ENCODE results near the gene SLC22A12.

Gene SLC22A12

DNA sequence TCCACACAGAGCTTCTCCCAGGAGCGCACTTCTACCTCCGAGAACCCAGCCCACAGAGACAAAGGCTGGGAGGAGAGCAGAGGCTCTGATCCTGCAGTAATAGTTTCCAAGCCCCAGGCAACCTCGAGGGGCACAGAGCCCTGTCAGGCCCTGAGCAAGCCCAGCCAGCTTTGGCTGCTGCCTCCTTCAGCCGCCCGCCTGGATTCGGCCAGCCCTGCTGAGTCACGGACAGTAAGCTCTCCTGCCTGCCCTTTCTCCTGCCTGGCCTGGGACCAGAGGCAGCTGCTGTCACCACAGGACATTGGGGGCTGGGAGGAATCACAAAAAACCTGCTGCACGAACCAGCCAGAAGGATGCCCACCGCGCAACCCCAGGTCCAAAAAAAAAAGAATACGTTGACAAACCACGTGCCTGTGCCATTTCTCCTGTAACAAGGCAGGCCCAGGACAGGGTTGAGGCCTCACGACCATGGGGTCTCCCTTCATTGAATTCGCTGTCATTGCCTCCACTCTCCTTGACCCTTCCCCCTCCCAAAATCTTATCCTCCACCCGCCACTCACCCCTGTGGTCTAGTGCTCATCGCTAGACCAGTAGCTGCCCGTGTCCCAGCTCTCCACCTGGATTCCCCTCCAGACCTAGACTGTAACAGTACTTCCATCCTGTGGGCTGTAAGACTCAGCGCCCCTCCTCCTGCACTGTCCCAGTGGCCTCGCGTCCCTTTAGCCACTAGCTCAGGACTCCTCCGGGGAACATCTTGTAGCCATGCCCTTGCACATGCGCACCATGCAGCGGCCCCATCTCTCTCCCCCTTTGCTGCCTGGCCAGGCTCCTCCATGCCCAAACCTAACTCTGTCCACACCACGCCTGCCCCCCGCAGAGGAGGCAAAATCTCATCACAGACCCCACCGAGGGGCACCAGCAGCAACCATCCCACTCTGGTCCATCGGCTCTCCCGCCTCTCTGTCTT, 7.4 kb upstream of the SLC22A12 start:
- TF ChIP-seq, protein P1, sequence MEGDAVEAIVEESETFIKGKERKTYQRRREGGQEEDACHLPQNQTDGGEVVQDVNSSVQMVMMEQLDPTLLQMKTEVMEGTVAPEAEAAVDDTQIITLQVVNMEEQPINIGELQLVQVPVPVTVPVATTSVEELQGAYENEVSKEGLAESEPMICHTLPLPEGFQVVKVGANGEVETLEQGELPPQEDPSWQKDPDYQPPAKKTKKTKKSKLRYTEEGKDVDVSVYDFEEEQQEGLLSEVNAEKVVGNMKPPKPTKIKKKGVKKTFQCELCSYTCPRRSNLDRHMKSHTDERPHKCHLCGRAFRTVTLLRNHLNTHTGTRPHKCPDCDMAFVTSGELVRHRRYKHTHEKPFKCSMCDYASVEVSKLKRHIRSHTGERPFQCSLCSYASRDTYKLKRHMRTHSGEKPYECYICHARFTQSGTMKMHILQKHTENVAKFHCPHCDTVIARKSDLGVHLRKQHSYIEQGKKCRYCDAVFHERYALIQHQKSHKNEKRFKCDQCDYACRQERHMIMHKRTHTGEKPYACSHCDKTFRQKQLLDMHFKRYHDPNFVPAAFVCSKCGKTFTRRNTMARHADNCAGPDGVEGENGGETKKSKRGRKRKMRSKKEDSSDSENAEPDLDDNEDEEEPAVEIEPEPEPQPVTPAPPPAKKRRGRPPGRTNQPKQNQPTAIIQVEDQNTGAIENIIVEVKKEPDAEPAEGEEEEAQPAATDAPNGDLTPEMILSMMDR (IDR thresholded peaks at IDR 0.05; ENCODE audit: control insufficient read depth, insufficient read depth, low read depth, low read length, missing control alignments): no peak

DNA sequence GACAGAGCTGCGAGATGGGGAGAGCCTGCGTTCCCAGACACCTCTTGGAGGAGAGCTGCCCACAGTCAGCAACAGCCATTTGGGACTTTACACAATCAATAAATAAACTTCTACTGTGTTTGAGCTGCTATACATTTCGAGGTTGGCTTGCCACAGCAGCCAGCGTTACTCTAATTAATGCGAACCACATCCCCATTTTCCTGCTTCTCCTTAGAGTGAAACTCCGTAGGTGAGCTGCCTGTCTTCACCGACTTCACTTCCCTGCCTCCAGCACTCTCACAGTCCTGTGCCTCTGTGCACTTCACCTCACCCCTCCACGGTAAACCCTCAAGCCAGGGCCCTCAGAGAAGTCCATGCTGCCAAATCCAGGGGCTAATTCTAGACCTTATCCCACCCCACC, 5.9 kb upstream of the SLC22A12 start:
- no peak for DNase-seq (ENCODE audit: low read depth)
- no peak overlapping the region for H3K4me3 ChIP-seq (ENCODE audit: control insufficient read depth, low read depth, low read length)
- TF ChIP-seq, protein P1 (IDR thresholded peaks at IDR 0.05; ENCODE audit: control insufficient read depth, insufficient read depth, low read depth, low read length, missing control alignments): no peak

More for the DNA sequence above, 7.4 kb upstream of the SLC22A12 start:
- no peak for DNase-seq (ENCODE audit: low read depth)
- H3K4me3 ChIP-seq (ENCODE audit: control insufficient read depth, low read depth, low read length): no peak overlapping the region

DNA sequence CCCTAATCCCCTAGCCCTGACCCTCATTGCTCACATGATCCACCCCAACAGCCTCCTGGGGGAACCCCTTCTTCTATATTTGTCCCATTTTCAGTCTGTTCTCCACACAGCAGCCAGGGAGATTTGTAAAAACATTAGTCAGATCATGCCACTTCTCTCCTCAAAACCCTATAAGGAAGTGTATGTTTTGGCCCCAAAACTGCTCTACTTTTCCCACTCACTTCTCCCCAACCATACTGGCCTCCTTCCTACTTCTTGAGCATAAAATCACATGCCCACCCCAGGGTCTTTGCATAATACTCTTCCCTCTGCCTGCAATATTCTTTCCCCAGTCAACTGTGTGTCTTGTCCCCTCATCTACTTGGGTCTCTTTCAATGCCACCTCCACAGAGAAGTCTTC, 4.7 kb upstream of the SLC22A12 start:
- no peak overlapping the region for H3K4me3 ChIP-seq (ENCODE audit: control insufficient read depth, low read depth, low read length)
- no peak for DNase-seq (ENCODE audit: low read depth)
- TF ChIP-seq, protein P1 (IDR thresholded peaks at IDR 0.05; ENCODE audit: control insufficient read depth, insufficient read depth, low read depth, low read length, missing control alignments): no peak

DNA sequence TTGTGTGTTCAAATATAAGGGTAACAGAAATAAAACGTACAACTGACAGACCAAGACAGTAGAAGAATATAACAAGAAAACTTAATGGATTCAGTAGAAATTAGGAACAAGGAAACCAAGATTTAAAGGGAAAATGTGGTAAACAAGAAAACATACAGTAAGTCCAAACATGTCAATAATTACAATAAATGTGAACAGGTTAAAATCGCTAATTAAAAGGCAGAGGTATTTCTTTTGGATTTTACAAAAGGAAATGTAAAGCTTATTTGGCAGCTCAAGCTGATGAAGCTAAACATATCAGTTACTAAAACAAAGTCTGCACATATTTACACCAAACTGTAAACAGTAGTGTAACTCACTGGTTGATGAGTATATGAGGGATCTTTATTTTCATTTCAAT, 2.3 kb upstream of the SLC22A12 start:
- DNase-seq (ENCODE audit: low read depth): no peak
- H3K4me3 ChIP-seq (ENCODE audit: control insufficient read depth, low read depth, low read length): no peak overlapping the region
- TF ChIP-seq, protein P1 (IDR thresholded peaks at IDR 0.05; ENCODE audit: control insufficient read depth, insufficient read depth, low read depth, low read length, missing control alignments): no peak

DNA sequence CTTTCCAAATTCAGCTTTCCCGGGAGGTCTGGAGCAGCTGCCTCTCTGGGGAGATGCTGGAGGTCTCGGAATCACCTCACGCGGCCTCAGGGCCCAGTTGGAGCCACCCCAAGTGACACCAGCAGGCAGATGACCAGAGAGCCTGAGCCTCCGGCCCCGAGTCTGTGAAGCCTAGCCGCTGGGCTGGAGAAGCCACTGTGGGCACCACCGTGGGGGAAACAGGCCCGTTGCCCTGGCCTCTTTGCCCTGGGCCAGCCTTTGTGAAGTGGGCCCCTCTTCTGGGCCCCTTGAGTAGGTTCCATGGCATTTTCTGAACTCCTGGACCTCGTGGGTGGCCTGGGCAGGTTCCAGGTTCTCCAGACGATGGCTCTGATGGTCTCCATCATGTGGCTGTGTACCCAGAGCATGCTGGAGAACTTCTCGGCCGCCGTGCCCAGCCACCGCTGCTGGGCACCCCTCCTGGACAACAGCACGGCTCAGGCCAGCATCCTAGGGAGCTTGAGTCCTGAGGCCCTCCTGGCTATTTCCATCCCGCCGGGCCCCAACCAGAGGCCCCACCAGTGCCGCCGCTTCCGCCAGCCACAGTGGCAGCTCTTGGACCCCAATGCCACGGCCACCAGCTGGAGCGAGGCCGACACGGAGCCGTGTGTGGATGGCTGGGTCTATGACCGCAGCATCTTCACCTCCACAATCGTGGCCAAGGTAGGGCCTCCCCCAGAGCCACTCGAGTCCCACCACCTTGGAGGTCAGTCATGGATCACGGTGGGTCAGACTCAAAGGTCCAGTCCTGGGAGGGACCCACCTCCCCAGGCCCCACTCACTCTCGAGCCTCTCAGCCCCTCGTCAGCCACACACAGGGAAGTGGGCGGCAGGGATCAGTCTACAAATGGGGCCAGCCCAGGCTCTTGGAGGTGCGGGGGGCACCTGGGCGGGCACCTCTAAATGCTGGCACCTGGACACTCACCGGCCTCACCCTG, 525 bp downstream of the SLC22A12 start:
- TF ChIP-seq, protein P1 (IDR thresholded peaks at IDR 0.05; ENCODE audit: control insufficient read depth, insufficient read depth, low read depth, low read length, missing control alignments): no peak
- DNase-seq (ENCODE audit: low read depth): no peak
- H3K4me3 ChIP-seq (ENCODE audit: control insufficient read depth, low read depth, low read length): no peak overlapping the region

DNA sequence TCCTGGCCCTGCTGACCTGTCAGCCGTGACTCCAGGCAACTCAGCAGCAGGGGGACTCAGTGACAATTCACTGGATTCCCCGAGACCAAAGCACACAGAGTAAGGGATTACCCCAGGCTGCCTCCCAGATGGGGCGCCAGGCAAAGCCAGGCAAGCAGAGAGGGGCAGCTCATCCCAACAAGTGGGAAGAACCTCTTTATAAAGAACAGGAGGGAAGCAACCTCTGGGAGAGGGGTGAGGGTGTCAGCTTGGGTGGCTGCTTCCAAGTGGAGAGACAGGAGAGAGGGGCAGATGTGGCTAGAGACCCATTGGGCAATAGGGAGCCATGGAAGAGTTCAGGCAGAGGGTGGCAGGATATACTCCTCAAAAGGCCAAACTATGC, 1.2 kb downstream of the SLC22A12 start:
- H3K4me3 ChIP-seq (ENCODE audit: control insufficient read depth, low read depth, low read length): no peak overlapping the region
- no peak for DNase-seq (ENCODE audit: low read depth)
- TF ChIP-seq, protein P1 (IDR thresholded peaks at IDR 0.05; ENCODE audit: control insufficient read depth, insufficient read depth, low read depth, low read length, missing control alignments): no peak

Data from AG09309 (cell line).